Measurements from ENCODE around the gene CBFA2T3.

Gene CBFA2T3

GRCh38 chr16:88906020-88906419, 71.0 kb downstream of the CBFA2T3 start:
- TF ChIP-seq NFIC (IDR thresholded peaks at IDR 0.05) = no peak
- TF ChIP-seq EP300 (IDR thresholded peaks at IDR 0.05; ENCODE audit: borderline replicate concordance) = no peak
- TF ChIP-seq, protein P1, sequence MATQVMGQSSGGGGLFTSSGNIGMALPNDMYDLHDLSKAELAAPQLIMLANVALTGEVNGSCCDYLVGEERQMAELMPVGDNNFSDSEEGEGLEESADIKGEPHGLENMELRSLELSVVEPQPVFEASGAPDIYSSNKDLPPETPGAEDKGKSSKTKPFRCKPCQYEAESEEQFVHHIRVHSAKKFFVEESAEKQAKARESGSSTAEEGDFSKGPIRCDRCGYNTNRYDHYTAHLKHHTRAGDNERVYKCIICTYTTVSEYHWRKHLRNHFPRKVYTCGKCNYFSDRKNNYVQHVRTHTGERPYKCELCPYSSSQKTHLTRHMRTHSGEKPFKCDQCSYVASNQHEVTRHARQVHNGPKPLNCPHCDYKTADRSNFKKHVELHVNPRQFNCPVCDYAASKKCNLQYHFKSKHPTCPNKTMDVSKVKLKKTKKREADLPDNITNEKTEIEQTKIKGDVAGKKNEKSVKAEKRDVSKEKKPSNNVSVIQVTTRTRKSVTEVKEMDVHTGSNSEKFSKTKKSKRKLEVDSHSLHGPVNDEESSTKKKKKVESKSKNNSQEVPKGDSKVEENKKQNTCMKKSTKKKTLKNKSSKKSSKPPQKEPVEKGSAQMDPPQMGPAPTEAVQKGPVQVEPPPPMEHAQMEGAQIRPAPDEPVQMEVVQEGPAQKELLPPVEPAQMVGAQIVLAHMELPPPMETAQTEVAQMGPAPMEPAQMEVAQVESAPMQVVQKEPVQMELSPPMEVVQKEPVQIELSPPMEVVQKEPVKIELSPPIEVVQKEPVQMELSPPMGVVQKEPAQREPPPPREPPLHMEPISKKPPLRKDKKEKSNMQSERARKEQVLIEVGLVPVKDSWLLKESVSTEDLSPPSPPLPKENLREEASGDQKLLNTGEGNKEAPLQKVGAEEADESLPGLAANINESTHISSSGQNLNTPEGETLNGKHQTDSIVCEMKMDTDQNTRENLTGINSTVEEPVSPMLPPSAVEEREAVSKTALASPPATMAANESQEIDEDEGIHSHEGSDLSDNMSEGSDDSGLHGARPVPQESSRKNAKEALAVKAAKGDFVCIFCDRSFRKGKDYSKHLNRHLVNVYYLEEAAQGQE (IDR thresholded peaks at IDR 0.05; ENCODE audit: low read depth) = no peak
- TF ChIP-seq EGR1 (IDR thresholded peaks at IDR 0.05) = no peak
- TF ChIP-seq TCF12 (IDR thresholded peaks at IDR 0.05; ENCODE audit: low read depth) = no peak
- no peak for TF ChIP-seq RAD21 (IDR thresholded peaks at IDR 0.05; ENCODE audit: low read depth)
- TF ChIP-seq FOXM1 (IDR thresholded peaks at IDR 0.05; ENCODE audit: borderline replicate concordance, low read depth) = no peak
- no peak for TF ChIP-seq CREB1 (IDR thresholded peaks at IDR 0.05; ENCODE audit: low read depth)
- TF ChIP-seq TAF1 (IDR thresholded peaks at IDR 0.05; ENCODE audit: low read depth) = no peak
- TF ChIP-seq ZBTB7A (IDR thresholded peaks at IDR 0.05; ENCODE audit: low read depth) = no peak
- TF ChIP-seq USF1 (IDR thresholded peaks at IDR 0.05) = no peak
- TF ChIP-seq, protein P2, sequence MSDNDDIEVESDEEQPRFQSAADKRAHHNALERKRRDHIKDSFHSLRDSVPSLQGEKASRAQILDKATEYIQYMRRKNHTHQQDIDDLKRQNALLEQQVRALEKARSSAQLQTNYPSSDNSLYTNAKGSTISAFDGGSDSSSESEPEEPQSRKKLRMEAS (IDR thresholded peaks at IDR 0.05) = no peak
- no peak for TF ChIP-seq CEBPB (IDR thresholded peaks at IDR 0.05)
- TF ChIP-seq YY1 (IDR thresholded peaks at IDR 0.05; ENCODE audit: low read depth) = no peak
- no peak for TF ChIP-seq TEAD4 (IDR thresholded peaks at IDR 0.05)

- TF ChIP-seq CREB1 (IDR thresholded peaks at IDR 0.05; ENCODE audit: low read depth) (no peak), YY1 (IDR thresholded peaks at IDR 0.05; ENCODE audit: low read depth) (peak; percentile 69; the same call in 1 of the 2 replicates)
Measured at GRCh38 chr16:88905563-88905962, 71.4 kb downstream of the CBFA2T3 start.

DNA sequence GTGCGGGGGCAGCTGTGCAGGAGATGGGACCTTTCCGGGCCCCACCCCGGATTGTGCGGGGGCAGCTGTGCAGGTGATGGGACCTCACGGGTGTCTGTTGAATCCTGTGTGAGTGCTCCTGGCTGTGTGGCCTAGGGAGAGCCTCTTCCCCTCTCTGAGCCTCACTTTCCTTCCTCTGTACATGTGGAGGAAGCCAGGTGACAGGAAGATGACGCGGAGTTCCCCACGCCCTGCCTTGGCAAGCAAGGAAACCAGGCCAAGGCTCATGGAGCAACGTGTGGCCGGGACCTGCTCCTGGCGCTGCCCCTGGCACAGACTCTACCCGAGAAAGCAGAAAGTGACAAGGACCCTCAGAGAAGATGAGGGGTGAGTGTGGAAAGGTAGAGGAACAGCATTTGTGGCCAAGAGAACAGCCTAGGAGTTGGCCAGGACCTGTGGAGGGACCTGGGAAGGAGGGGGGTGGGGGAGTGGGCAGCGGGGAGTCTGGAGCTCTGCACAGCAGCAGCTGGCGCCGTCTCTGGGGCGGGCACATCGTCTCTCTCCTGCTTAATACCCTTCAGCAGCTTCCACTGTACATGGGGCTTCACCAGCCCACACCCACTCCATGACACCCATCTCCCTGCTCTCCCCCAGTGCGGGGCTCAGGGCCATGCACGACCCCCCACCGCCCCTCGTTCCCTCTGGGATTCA, 72.2 kb downstream of the CBFA2T3 start:
- no peak for TF ChIP-seq TAF1 (IDR thresholded peaks at IDR 0.05; ENCODE audit: low read depth)
- TF ChIP-seq, protein P1 (IDR thresholded peaks at IDR 0.05; ENCODE audit: low read depth) = no peak
- TF ChIP-seq EP300 (IDR thresholded peaks at IDR 0.05; ENCODE audit: borderline replicate concordance) = no peak
- TF ChIP-seq NFIC (IDR thresholded peaks at IDR 0.05) = no peak
- no peak for TF ChIP-seq USF1 (IDR thresholded peaks at IDR 0.05)
- no peak for TF ChIP-seq ZBTB7A (IDR thresholded peaks at IDR 0.05; ENCODE audit: low read depth)
- TF ChIP-seq FOXM1 (IDR thresholded peaks at IDR 0.05; ENCODE audit: borderline replicate concordance, low read depth) = no peak
- TF ChIP-seq CEBPB (IDR thresholded peaks at IDR 0.05) = no peak
- TF ChIP-seq YY1 (IDR thresholded peaks at IDR 0.05; ENCODE audit: low read depth) = no peak
- TF ChIP-seq TCF12 (IDR thresholded peaks at IDR 0.05; ENCODE audit: low read depth) = no peak
- TF ChIP-seq, protein P2 (IDR thresholded peaks at IDR 0.05) = no peak

DNA sequence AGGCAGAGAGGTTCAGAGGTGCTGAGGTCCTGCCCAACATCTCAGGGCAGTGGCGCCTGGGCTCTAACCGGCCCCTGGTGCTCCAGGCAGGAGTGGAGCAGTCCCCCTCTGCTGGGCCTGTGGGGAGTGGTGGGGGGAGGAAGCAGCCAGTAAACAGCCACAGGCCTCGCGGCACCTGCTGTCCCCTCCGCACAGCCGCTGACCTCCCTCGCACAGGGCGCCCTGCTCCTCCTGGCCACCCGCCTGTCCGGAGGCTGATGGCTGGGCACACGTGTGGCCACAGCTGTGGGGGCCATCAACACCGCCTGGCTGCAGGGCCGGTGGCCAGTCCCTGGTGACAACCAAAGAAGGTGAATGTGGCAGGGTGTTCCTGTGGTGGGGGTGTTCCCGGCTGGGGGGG, 73.7 kb downstream of the CBFA2T3 start:
- TF ChIP-seq EP300 (IDR thresholded peaks at IDR 0.05; ENCODE audit: borderline replicate concordance) (no peak), ZBTB7A (IDR thresholded peaks at IDR 0.05; ENCODE audit: low read depth) (no peak), TCF12 (IDR thresholded peaks at IDR 0.05; ENCODE audit: low read depth) (no peak), RAD21 (IDR thresholded peaks at IDR 0.05; ENCODE audit: low read depth) (no peak), EGR1 (IDR thresholded peaks at IDR 0.05) (no peak), TEAD4 (IDR thresholded peaks at IDR 0.05) (no peak), NFIC (IDR thresholded peaks at IDR 0.05) (no peak), USF1 (IDR thresholded peaks at IDR 0.05) (no peak), CEBPB (IDR thresholded peaks at IDR 0.05) (no peak), YY1 (IDR thresholded peaks at IDR 0.05; ENCODE audit: low read depth) (no peak), FOXM1 (IDR thresholded peaks at IDR 0.05; ENCODE audit: borderline replicate concordance, low read depth) (no peak), TAF1 (IDR thresholded peaks at IDR 0.05; ENCODE audit: low read depth) (no peak)
- TF ChIP-seq, protein P2 (IDR thresholded peaks at IDR 0.05) = no peak
- TF ChIP-seq, protein P1 (IDR thresholded peaks at IDR 0.05; ENCODE audit: low read depth) = no peak
